ENCODE data around the gene TP53RK. TPM values are rescaled to one million over a fixed set of nuclear protein-coding genes. Genes with fewer than 3 reads are reported as not detected.

TP53RK gene
- polyA plus RNA-seq, 1 of the 3 experiments (the other 2 are of a cell fraction): 5.5 TPM

GRCh38 chr20:46639587-46639986 is 49.7 kb downstream of the TP53RK start:
- POLR2A ChIA-PET: no interaction called here

GRCh38 chr20:46638898-46639274 is 50.4 kb downstream of the TP53RK start:
- H3K9ac ChIP-seq: no peak overlapping the region
- H3F3A ChIP-seq (replicated peaks; ENCODE audit: insufficient read depth): no peaks in the 10 kb centered on the region
- H3K27me3 ChIP-seq (ENCODE audit: insufficient read depth): no peaks in the 10 kb centered on the region
- no peak overlapping the region for H3K4me3 ChIP-seq (ENCODE audit: low read depth in 2 of 2, low read length in 1 of 2)
- no peaks in the 10 kb centered on the region for H3K9me3 ChIP-seq
- no peak overlapping the region for H3K4me2 ChIP-seq
- no peak overlapping the region for H3K27ac ChIP-seq (ENCODE audit: low read depth in 2 of 2, low read length in 1 of 2)
- no peaks in the 10 kb centered on the region for H3K36me3 ChIP-seq (replicated peaks in 1 of 2; ENCODE audit: control insufficient read depth in 1 of 2, insufficient read depth in 2 of 2, low read length in 1 of 2)
- ChIA-PET POLR2A (no interaction called here), CTCF (interaction anchor here (1.3 kb wide), 1 partner anchor 42 kb away, joined by 4 read pairs; no protein-coding TSS in a partner anchor)
- H3K9me2 ChIP-seq: no peaks in the 10 kb centered on the region
- H2AFZ ChIP-seq (ENCODE audit: low read depth): no peak overlapping the region
- WGBS (ENCODE audit: low lambda C conversion rate): 58% methylated on average over 4 of the region's 4 CpGs
- DNase-seq: no peak
- no peaks in the 10 kb centered on the region for H4K20me1 ChIP-seq (ENCODE audit: insufficient read depth)
- no peaks in the 10 kb centered on the region for H3K4me1 ChIP-seq (ENCODE audit: control insufficient read depth in 1 of 2, insufficient read depth in 2 of 2, low read depth in 1 of 2, low read length in 1 of 2)
- H3K79me2 ChIP-seq (ENCODE audit: insufficient read depth): no peaks in the 10 kb centered on the region
- TF ChIP-seq USF2 (IDR thresholded peaks at IDR 0.05; ENCODE audit: borderline replicate concordance, low read depth, low read length) (no peak), FOXJ3 (CRISPR knock-in tag; IDR thresholded peaks at IDR 0.05) (no peak), MXI1 (IDR thresholded peaks at IDR 0.05; ENCODE audit: low read depth, low read length) (no peak), RCOR1 (IDR thresholded peaks at IDR 0.05; ENCODE audit: low read length) (no peak), SIN3A (IDR thresholded peaks at IDR 0.05; ENCODE audit: borderline replicate concordance, low read depth, low read length) (no peak), RFX5 (IDR thresholded peaks at IDR 0.05; ENCODE audit: low read length) (no peak), ELF1 (IDR thresholded peaks at IDR 0.05) (no peak), IRF3 (IDR thresholded peaks at IDR 0.05; ENCODE audit: low read depth, low read length) (no peak), RAD21 (IDR thresholded peaks at IDR 0.05; ENCODE audit: low read length) (no peak), SMC3 (IDR thresholded peaks at IDR 0.05; ENCODE audit: low read depth, low read length) (no peak), TEAD4 (IDR thresholded peaks at IDR 0.05; ENCODE audit: borderline replicate concordance, insufficient read depth) (no peak), TCF12 (IDR thresholded peaks at IDR 0.05) (no peak), NFIC (IDR thresholded peaks at IDR 0.05; ENCODE audit: borderline replicate concordance) (no peak), FOXM1 (IDR thresholded peaks at IDR 0.05; ENCODE audit: low read depth) (no peak)

More at GRCh38 chr20:46639587-46639986, 49.7 kb downstream of the TP53RK start:
- CTCF ChIA-PET: interaction anchor here (0.9 kb wide), 1 partner anchor 17 kb away, joined by 3 read pairs; no protein-coding TSS in a partner anchor
- Histone ChIP-seq H3K9ac (no peak overlapping the region), H3K27ac (ENCODE audit: low read depth in 2 of 2, low read length in 1 of 2) (no peak overlapping the region), H3K4me2 (no peak overlapping the region), H3K79me2 (ENCODE audit: insufficient read depth) (no peaks in the 10 kb centered on the region), H3K4me1 (ENCODE audit: control insufficient read depth in 1 of 2, insufficient read depth in 2 of 2, low read depth in 1 of 2, low read length in 1 of 2) (no peaks in the 10 kb centered on the region), H2AFZ (ENCODE audit: low read depth) (no peak overlapping the region), H3K9me3 (no peaks in the 10 kb centered on the region), H4K20me1 (ENCODE audit: insufficient read depth) (no peaks in the 10 kb centered on the region), H3K27me3 (ENCODE audit: insufficient read depth) (no peaks in the 10 kb centered on the region), H3K36me3 (replicated peaks in 1 of 2; ENCODE audit: control insufficient read depth in 1 of 2, insufficient read depth in 2 of 2, low read length in 1 of 2) (no peaks in the 10 kb centered on the region), H3K9me2 (no peaks in the 10 kb centered on the region), H3K4me3 (ENCODE audit: low read depth in 2 of 2, low read length in 1 of 2) (no peak overlapping the region), H3F3A (replicated peaks; ENCODE audit: insufficient read depth) (no peaks in the 10 kb centered on the region)
- 80% methylated on average over 2 of the region's 3 CpGs for WGBS (ENCODE audit: low lambda C conversion rate)
- TF ChIP-seq EP300 (IDR thresholded peaks at IDR 0.05; ENCODE audit: borderline replicate concordance in 1 of 2, low read depth in 1 of 2, low read length in 1 of 2): no peak
- TF ChIP-seq TAF1 (IDR thresholded peaks at IDR 0.05; ENCODE audit: borderline replicate concordance, low read depth, low read length): no peak
- no peak for TF ChIP-seq RAD21 (IDR thresholded peaks at IDR 0.05; ENCODE audit: low read length)
- no peak for TF ChIP-seq PBX3 (IDR thresholded peaks at IDR 0.05)
- TF ChIP-seq IRF3 (IDR thresholded peaks at IDR 0.05; ENCODE audit: low read depth, low read length): no peak
- TF ChIP-seq TCF12 (IDR thresholded peaks at IDR 0.05): no peak
- TF ChIP-seq EZH2phosphoT487 (IDR thresholded peaks at IDR 0.05; ENCODE audit: borderline replicate concordance, low read depth): no peak
- TF ChIP-seq FOXJ3 (CRISPR knock-in tag; IDR thresholded peaks at IDR 0.05): no peak
- no peak for TF ChIP-seq GABPA (IDR thresholded peaks at IDR 0.05; ENCODE audit: low read depth)
- no peak for DNase-seq
